MCF 10A (cell line): Measurements from ENCODE around the gene CDH12. TPM values are rescaled to one million over a fixed set of nuclear protein-coding genes. Genes with fewer than 3 reads are reported as not detected.

Experiments used
- BruUV-seq: library from RNA; stranded (reverse); fragments of 400-500 nt; replicated peaks from 2 replicates; lab custom pipeline; 2021; lab: Mats Ljungman, UMichigan
- CTCF ChIA-PET: fragments of 300-600 bp; sonication (Branson Sonifier 250); formaldehyde crosslinking; extraction: SDS; loops from one replicate; lab custom pipeline; 2021; ENCODE audit warnings: antibody characterized with exemption, inconsistent platforms; lab: Yijun Ruan, JAX
- POLR2A ChIA-PET: fragments of 300-600, 350-650 bp; sonication (Branson Sonifier 250); formaldehyde crosslinking; extraction: SDS; loops from one replicate; lab custom pipeline; 2020; ENCODE audit warnings: antibody characterized with exemption, inconsistent platforms; lab: Yijun Ruan, JAX
- DNase-seq: peaks from one replicate; pipeline ENCODE4 v3.0.0-alpha.2; 2018; ENCODE audit not compliant: unreplicated experiment
- H3K27ac Mint-ChIP-seq: one replicate; pipeline ENCODE4 v1.8.0; 2022; ENCODE audit warnings: mild to moderate bottlenecking, low read depth, mixed read lengths; ENCODE audit not compliant: unreplicated experiment
- H3K27me3 Mint-ChIP-seq: one replicate; pipeline ENCODE4 v1.8.0; 2022; ENCODE audit warnings: mixed read lengths; ENCODE audit not compliant: insufficient read depth, unreplicated experiment
- H3K36me3 Mint-ChIP-seq: one replicate; pipeline ENCODE4 v1.8.0; 2022; ENCODE audit warnings: mild to moderate bottlenecking, moderate library complexity, mixed read lengths; ENCODE audit not compliant: insufficient read depth, unreplicated experiment
- H3K4me1 Mint-ChIP-seq: one replicate; pipeline ENCODE4 v1.8.0; 2022; ENCODE audit warnings: mixed read lengths; ENCODE audit not compliant: insufficient read depth, unreplicated experiment
- H3K4me3 Mint-ChIP-seq: one replicate; pipeline ENCODE4 v1.8.0; 2022; ENCODE audit warnings: mild to moderate bottlenecking, moderate library complexity, mixed read lengths; ENCODE audit not compliant: unreplicated experiment
- H3K9me3 Mint-ChIP-seq: one replicate; pipeline ENCODE4 v1.8.0; 2022; ENCODE audit warnings: mixed read lengths; ENCODE audit not compliant: unreplicated experiment
- CTCF ChIP-seq: fragments of 200-600 bp; IDR thresholded peaks from one replicate; pipeline ENCODE4 v1.8.0; 2022; ENCODE audit warnings: antibody characterized with exemption, mild to moderate bottlenecking; ENCODE audit not compliant: unreplicated experiment
- intact Hi-C: fragments of 100-400 bp; cut with micrococcal nuclease; formaldehyde crosslinking; loops from 2 replicates; pipeline ENCODE4 v1.14.1; 2022
- total RNA-seq: library from RNA; stranded (reverse); gene quantifications from 2 replicates; pipeline ENCODE4 v1.2.3, GENCODE V29; 2022

Gene CDH12
- total RNA-seq, 1 experiment from 2014 or later: not detected

GRCh38 chr5:21711866-21712758, 1141.0 kb downstream of the CDH12 start:
- peak; percentile 28 for DNase-seq
- Mint-ChIP-seq H3K4me3 (no peak overlapping the region), H3K9me3 (no peaks in the 10 kb centered on the region), H3K27me3 (no peaks in the 10 kb centered on the region), H3K4me1 (peaks cover 6% of the 10 kb centered on the region), H3K36me3 (peaks cover 5% of the 10 kb centered on the region), H3K27ac (no peak overlapping the region)
- intact Hi-C loops: no loop called here
- TF ChIP-seq CTCF: no peak
- BruUV-seq: no TSS peak
- ChIA-PET CTCF (no interaction called here), POLR2A (no interaction called here)

- H3K4me1 Mint-ChIP-seq: peaks cover 6% of the 10 kb centered on the region
- no peak for DNase-seq
- H3K27ac Mint-ChIP-seq: no peak overlapping the region
- intact Hi-C loops: no loop called here
- H3K4me3 Mint-ChIP-seq: no peak overlapping the region
- BruUV-seq: no TSS peak
- peaks cover 5% of the 10 kb centered on the region for H3K36me3 Mint-ChIP-seq
- POLR2A ChIA-PET: interaction anchor here (0.6 to 1.4 kb wide), 3 partner anchors 8 to 632 kb away, joined by 3 to 4 read pairs (median 3); no protein-coding TSS in a partner anchor
- H3K27me3 Mint-ChIP-seq: no peaks in the 10 kb centered on the region
- CTCF ChIA-PET: no interaction called here
- no peak for TF ChIP-seq CTCF
- no peaks in the 10 kb centered on the region for H3K9me3 Mint-ChIP-seq
Measured at GRCh38 chr5:21709770-21710169, 1143.4 kb downstream of the CDH12 start.

GRCh38 chr5:21704974-21705668, 1148.0 kb downstream of the CDH12 start:
- Mint-ChIP-seq H3K27me3 (no peaks in the 10 kb centered on the region), H3K9me3 (no peaks in the 10 kb centered on the region), H3K4me3 (no peak overlapping the region), H3K36me3 (peaks cover 5% of the 10 kb centered on the region), H3K27ac (no peak overlapping the region), H3K4me1 (no peaks in the 10 kb centered on the region)
- no peak for TF ChIP-seq CTCF
- no TSS peak for BruUV-seq
- POLR2A ChIA-PET: no interaction called here
- CTCF ChIA-PET: interaction anchor here (0.7 kb wide), 1 partner anchor 40 kb away, joined by 4 read pairs; no protein-coding TSS in a partner anchor
- no peak for DNase-seq
- intact Hi-C loops: no loop called here

DNA sequence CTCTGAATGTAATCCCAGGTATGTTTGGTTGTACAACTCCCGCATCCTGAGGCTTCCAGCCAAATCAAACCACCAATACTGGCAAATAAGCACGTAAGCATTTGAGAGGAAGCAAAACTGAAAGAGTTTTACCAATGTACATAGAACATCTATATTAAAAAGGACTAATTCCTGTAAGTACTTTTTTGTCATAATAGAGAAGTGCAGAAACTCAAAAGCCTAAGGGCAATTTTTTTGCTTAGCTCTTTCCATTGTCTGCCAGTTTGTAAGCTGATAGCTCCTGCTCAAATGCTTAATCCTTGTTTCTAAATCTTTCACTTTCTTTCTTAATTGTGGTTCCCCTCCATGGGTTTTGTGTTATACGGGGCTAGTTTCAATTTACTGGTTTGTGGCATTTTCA, 1151.8 kb downstream of the CDH12 start:
- ChIA-PET CTCF (interaction anchor here (0.8 to 1.3 kb wide), 2 partner anchors 12 to 15 kb away, joined by 3 to 4 read pairs; no protein-coding TSS in a partner anchor), POLR2A (interaction anchor here (0.6 to 1.0 kb wide), 4 partner anchors 8 to 22 kb away, joined by 3 to 4 read pairs (median 4); no protein-coding TSS in a partner anchor)
- Mint-ChIP-seq H3K4me3 (peak overlapping the region; percentile 47), H3K27me3 (no peaks in the 10 kb centered on the region), H3K27ac (peak overlapping the region; percentile 78), H3K4me1 (no peaks in the 10 kb centered on the region), H3K36me3 (no peaks in the 10 kb centered on the region), H3K9me3 (no peaks in the 10 kb centered on the region)
- no peak for TF ChIP-seq CTCF
- BruUV-seq: no TSS peak
- intact Hi-C loops: no loop called here
- peak; percentile 39 for DNase-seq
